ENCODE measurements around the gene BCL11B.

BCL11B gene

GRCh38 chr14:99257673-99258221, 14.2 kb downstream of the BCL11B start:
- Mint-ChIP-seq H3K4me3 (no peak overlapping the region), H3K9me3 (no peaks in the 10 kb centered on the region), H3K36me3 (no peaks in the 10 kb centered on the region), H3K27me3 (peaks cover 15% of the 10 kb centered on the region), H3K4me1 (no peaks in the 10 kb centered on the region), H3K27ac (no peak overlapping the region)
- ATAC-seq (ENCODE audit: low read depth) (no peak), DNase-seq (ENCODE audit: low spot score in 2 of 2) (no peak)

GRCh38 chr14:99257122-99257672, 14.8 kb downstream of the BCL11B start:
- Mint-ChIP-seq H3K9me3 (no peaks in the 10 kb centered on the region), H3K27ac (no peak overlapping the region), H3K4me1 (no peaks in the 10 kb centered on the region), H3K27me3 (peaks cover 10% of the 10 kb centered on the region), H3K4me3 (no peak overlapping the region), H3K36me3 (no peaks in the 10 kb centered on the region)
- no peak for ATAC-seq (ENCODE audit: low read depth)
- DNase-seq (ENCODE audit: low spot score in 2 of 2) = no peak

GRCh38 chr14:99256483-99256874, 15.5 kb downstream of the BCL11B start:
- DNase-seq (ENCODE audit: low spot score in 2 of 2) (no peak), ATAC-seq (ENCODE audit: low read depth) (no peak)
- Mint-ChIP-seq H3K27me3 (peaks cover 5% of the 10 kb centered on the region), H3K9me3 (no peaks in the 10 kb centered on the region), H3K4me3 (no peak overlapping the region), H3K4me1 (no peaks in the 10 kb centered on the region), H3K36me3 (no peaks in the 10 kb centered on the region), H3K27ac (no peak overlapping the region)

DNA sequence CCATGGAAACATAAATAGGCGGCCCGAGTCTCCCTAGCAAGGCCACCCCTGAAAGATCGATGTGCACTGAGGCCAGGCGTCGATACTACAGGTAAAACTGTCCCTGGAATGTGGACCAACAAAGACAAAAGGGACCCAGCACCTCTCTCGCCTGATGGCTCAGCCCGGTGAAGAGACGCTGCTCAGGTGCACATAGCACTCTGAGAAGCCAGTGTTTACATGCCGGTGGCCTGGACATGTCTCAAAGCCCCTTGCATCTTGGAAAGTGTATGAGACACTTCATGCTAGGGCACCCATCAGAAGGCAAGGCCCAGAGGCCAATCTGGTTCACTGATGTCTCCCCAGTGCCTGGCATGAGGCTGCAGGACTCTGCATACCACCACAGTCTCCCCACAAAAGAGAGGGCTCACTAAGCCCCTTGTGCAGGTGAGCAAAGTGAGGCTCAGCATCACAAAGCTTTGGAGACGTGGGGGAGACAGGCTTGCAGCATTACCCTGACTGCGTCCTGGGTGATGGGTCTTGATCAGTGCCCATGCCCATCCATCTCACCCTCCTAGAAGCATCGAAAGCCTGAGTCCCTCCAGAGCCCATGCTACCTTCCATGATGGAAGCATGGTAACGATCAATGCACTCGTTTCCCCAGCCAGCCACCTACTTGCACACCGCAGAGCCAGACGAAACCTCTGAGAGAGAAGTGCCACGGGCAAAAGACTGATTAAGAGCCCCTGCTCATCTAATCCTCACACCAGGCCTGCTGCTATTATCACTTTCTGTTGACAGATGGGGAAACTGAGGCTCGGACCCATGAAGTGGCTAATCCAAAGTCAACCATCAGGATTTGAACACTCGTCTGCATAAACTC, 16.1 kb downstream of the BCL11B start:
- ATAC-seq (ENCODE audit: low read depth) (no peak), DNase-seq (ENCODE audit: low spot score in 2 of 2) (no peak)
- Mint-ChIP-seq H3K9me3 (no peaks in the 10 kb centered on the region), H3K27me3 (peaks cover 5% of the 10 kb centered on the region), H3K4me3 (no peak overlapping the region), H3K36me3 (no peaks in the 10 kb centered on the region), H3K27ac (no peak overlapping the region), H3K4me1 (no peaks in the 10 kb centered on the region)

GRCh38 chr14:99254328-99255009, 17.5 kb downstream of the BCL11B start:
- no peak for DNase-seq (ENCODE audit: low spot score in 2 of 2)
- no peaks in the 10 kb centered on the region for H3K9me3 Mint-ChIP-seq
- H3K27me3 Mint-ChIP-seq = peaks cover 5% of the 10 kb centered on the region
- H3K27ac Mint-ChIP-seq = no peak overlapping the region
- H3K4me1 Mint-ChIP-seq = no peaks in the 10 kb centered on the region
- no peak overlapping the region for H3K4me3 Mint-ChIP-seq
- no peak for ATAC-seq (ENCODE audit: low read depth)
- H3K36me3 Mint-ChIP-seq = no peaks in the 10 kb centered on the region

- Mint-ChIP-seq H3K4me1 (no peaks in the 10 kb centered on the region), H3K4me3 (no peak overlapping the region)
- DNase-seq (ENCODE audit: low spot score in 2 of 2) = no peak
Measured at GRCh38 chr14:99253890-99254289, 18.1 kb downstream of the BCL11B start.

DNA sequence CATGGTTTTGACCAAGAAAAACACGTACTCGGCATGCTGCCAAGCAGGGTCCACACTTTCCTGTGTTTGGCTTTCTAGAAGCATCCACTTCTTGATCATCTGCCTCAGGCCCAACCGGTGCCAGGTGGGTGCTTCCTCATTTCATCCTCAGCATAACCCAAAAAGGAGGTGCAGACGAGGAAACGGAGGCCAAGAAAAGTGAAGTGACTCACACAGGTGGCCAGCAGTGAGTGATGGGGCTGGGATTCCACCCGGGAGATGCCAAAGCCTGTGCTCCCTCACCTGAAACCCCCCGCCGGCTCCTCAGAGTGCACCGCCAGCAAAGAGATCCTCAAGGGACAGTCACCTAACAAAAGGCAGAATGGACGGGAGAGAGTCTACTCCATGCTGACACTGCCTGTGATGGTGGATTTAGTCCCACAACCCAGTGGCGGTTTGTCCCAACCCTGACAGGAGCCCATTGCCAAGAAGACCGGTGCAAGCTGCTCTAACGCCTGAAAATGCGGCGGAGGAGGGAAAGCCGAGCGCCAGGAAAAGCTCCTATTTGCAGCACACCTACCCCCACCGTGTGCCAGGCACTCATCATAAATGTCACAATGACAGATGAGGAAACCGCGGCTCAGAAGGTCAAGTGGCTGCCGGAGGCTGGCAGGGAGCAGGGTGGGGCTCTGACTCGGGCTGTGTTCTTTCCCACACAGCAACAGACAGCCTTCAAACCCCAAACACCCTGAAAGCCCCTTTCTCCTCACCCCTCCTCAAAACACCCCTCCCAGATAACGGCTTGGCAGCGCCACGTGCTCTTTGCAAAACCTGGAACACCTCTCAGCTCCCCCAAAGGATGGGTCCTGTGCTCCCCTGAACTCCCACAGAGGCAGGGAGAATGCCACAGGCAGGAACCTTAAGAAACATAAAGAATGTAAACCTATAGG, 18.8 kb downstream of the BCL11B start:
- H3K27ac Mint-ChIP-seq = no peak overlapping the region

More at GRCh38 chr14:99253890-99254289, 18.1 kb downstream of the BCL11B start:
- Mint-ChIP-seq H3K27me3 (peaks cover 3% of the 10 kb centered on the region), H3K9me3 (no peaks in the 10 kb centered on the region), H3K27ac (no peak overlapping the region), H3K36me3 (no peaks in the 10 kb centered on the region)
- no peak for ATAC-seq (ENCODE audit: low read depth)

GRCh38 chr14:99252443-99252939, 19.5 kb downstream of the BCL11B start:
- H3K27ac Mint-ChIP-seq = no peak overlapping the region
- DNase-seq (ENCODE audit: low spot score in 2 of 2) = no peak
- no peak for ATAC-seq (ENCODE audit: low read depth)
- no peaks in the 10 kb centered on the region for H3K4me1 Mint-ChIP-seq
- peaks cover 9% of the 10 kb centered on the region for H3K27me3 Mint-ChIP-seq
- H3K9me3 Mint-ChIP-seq = no peaks in the 10 kb centered on the region
- H3K36me3 Mint-ChIP-seq = no peaks in the 10 kb centered on the region
- H3K4me3 Mint-ChIP-seq = no peak overlapping the region

More for the DNA sequence above, 18.8 kb downstream of the BCL11B start:
- Mint-ChIP-seq H3K4me3 (no peak overlapping the region), H3K9me3 (no peaks in the 10 kb centered on the region), H3K4me1 (no peaks in the 10 kb centered on the region), H3K27me3 (peaks cover 9% of the 10 kb centered on the region), H3K36me3 (no peaks in the 10 kb centered on the region)
- ATAC-seq (ENCODE audit: low read depth) (no peak), DNase-seq (ENCODE audit: low spot score in 2 of 2) (no peak)

- Mint-ChIP-seq H3K4me1 (no peaks in the 10 kb centered on the region), H3K27me3 (peaks cover 11% of the 10 kb centered on the region), H3K27ac (no peak overlapping the region), H3K9me3 (no peaks in the 10 kb centered on the region), H3K36me3 (no peaks in the 10 kb centered on the region), H3K4me3 (no peak overlapping the region)
- ATAC-seq (ENCODE audit: low read depth) = no peak
- no peak for DNase-seq (ENCODE audit: low spot score in 2 of 2)
Measured at GRCh38 chr14:99251721-99252120, 20.3 kb downstream of the BCL11B start.

GRCh38 chr14:99250636-99251208, 21.3 kb downstream of the BCL11B start:
- Mint-ChIP-seq H3K36me3 (no peaks in the 10 kb centered on the region), H3K4me1 (no peaks in the 10 kb centered on the region), H3K4me3 (no peak overlapping the region), H3K27ac (no peak overlapping the region), H3K9me3 (no peaks in the 10 kb centered on the region), H3K27me3 (peaks cover 11% of the 10 kb centered on the region)
- ATAC-seq (ENCODE audit: low read depth) (no peak), DNase-seq (ENCODE audit: low spot score in 2 of 2) (no peak)

DNA sequence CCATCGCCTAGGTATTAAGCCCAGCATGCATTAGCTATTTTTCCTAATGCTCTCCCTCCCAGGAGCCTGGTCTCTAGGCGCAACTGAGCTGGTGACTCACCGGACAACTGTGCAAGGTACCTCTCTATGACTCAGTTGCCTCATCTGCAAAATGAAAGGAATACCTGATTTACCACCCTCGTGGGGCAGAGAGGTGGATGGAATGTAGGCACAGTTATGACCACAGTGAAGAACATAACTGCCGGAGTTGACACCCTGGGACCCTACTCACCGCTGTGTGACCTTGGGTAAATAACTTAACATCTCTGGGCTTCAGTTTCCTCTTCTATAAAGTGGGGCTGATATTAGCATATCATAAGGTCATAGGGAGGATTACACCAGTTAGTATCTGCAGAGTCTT, 22.6 kb downstream of the BCL11B start:
- no peak overlapping the region for H3K4me3 Mint-ChIP-seq
- DNase-seq (ENCODE audit: low spot score in 2 of 2) = no peak
- no peak for ATAC-seq (ENCODE audit: low read depth)
- H3K27me3 Mint-ChIP-seq = peaks cover 11% of the 10 kb centered on the region
- no peak overlapping the region for H3K27ac Mint-ChIP-seq
- no peaks in the 10 kb centered on the region for H3K9me3 Mint-ChIP-seq
- H3K36me3 Mint-ChIP-seq = no peaks in the 10 kb centered on the region
- H3K4me1 Mint-ChIP-seq = no peaks in the 10 kb centered on the region

GRCh38 chr14:99248761-99249171, 23.2 kb downstream of the BCL11B start:
- no peak overlapping the region for H3K4me3 Mint-ChIP-seq
- DNase-seq (ENCODE audit: low spot score in 2 of 2) (no peak), ATAC-seq (ENCODE audit: low read depth) (no peak)
- no peaks in the 10 kb centered on the region for H3K9me3 Mint-ChIP-seq
- peaks cover 11% of the 10 kb centered on the region for H3K27me3 Mint-ChIP-seq
- no peaks in the 10 kb centered on the region for H3K4me1 Mint-ChIP-seq
- no peaks in the 10 kb centered on the region for H3K36me3 Mint-ChIP-seq
- H3K27ac Mint-ChIP-seq = no peak overlapping the region

GRCh38 chr14:99247772-99248171, 24.2 kb downstream of the BCL11B start:
- Mint-ChIP-seq H3K4me3 (no peak overlapping the region), H3K4me1 (no peaks in the 10 kb centered on the region), H3K27me3 (peaks cover 11% of the 10 kb centered on the region), H3K36me3 (no peaks in the 10 kb centered on the region), H3K27ac (no peak overlapping the region), H3K9me3 (no peaks in the 10 kb centered on the region)
- no peak for ATAC-seq (ENCODE audit: low read depth)
- DNase-seq (ENCODE audit: low spot score in 2 of 2) = no peak

Data from memory B cell (primary cell).